H1 (cell line): ENCODE data around the gene SPON2. TPM values are rescaled to one million over a fixed set of nuclear protein-coding genes. Genes with fewer than 3 reads are reported as not detected.

Experiments used
- GTF2F1 ChIP-seq: IDR thresholded peaks from 2 replicates; pipeline ENCODE4 v1.6.1; 2012; ENCODE audit warnings: low read depth, low read length, improper control_type of control experiment, borderline replicate concordance
- KDM5A ChIP-seq: fragments of 200-600 bp; IDR thresholded peaks from 2 replicates; pipeline ENCODE4 v1.7.1; 2012; ENCODE audit warnings: mild to moderate bottlenecking, low read length, inconsistent platforms, mixed read lengths
- SP4 ChIP-seq: IDR thresholded peaks from 2 replicates; pipeline ENCODE4 v1.6.1; 2012; ENCODE audit warnings: low read length, inconsistent platforms
- YY1 ChIP-seq: IDR thresholded peaks from 2 replicates; pipeline ENCODE4 v1.6.1; 2011; ENCODE audit warnings: low read depth, mild to moderate bottlenecking, low read length
- polyA plus RNA-seq, 7 experiments: library from polyadenylated mRNA; depleted of rRNA in 3 of 7; stranded (reverse) in 5 of 7; unstranded in 2 of 7; fragments of >200 nt in 5 of 7; fragments of 200-250 nt in 2 of 7; gene quantifications; 1 replicate in 5 of 7; 2 replicates in 1 of 7; 4 replicates in 1 of 7; pipeline versions ENCODE4 v1.2.1 to v1.2.3, GENCODE V29; 2011 to 2013; ENCODE audit warnings: missing spikeins in 2 of 7, mixed read lengths in 2 of 7
- total RNA-seq: library from RNA; stranded (reverse); fragmentation: NEBNext Ultra II Directional; extraction: Animal tissue kit (Norgen Biotek cat#: 25700); gene quantifications from 2 replicates; pipeline ENCODE4 v1.2.1, GENCODE V29; 2021

The SPON2 gene
- total and polyA plus RNA-seq, 2 of the 8 experiments (the other 6 are each of a cell fraction or from before 2014, with no cell fraction given) = 2.8 to 3.2 TPM

- no peak for TF ChIP-seq SP4
- no peak for TF ChIP-seq YY1
- TF ChIP-seq KDM5A = no peak
- no peak for TF ChIP-seq GTF2F1
Observed at GRCh38 chr4:1216869-1217294, 44.5 kb upstream of the SPON2 start (continued).
